WERI-Rb-1 (cell line): Measurements from ENCODE around the gene ADCY5.

Source experiments
- DNase-seq: peaks from one replicate; pipeline ENCODE4 v3.0.0-alpha.2; 2020
- H3K27ac ChIP-seq: fragments of 250-450 bp; sonication (Bioruptor Pico); 2 replicates; pipeline ENCODE4 v1.5.1; 2020; ENCODE audit warnings: mild to moderate bottlenecking, moderate library complexity
- H3K27me3 ChIP-seq: fragments of 250-450 bp; sonication (Bioruptor Pico); 2 replicates; pipeline ENCODE4 v1.5.1; 2021; ENCODE audit warnings: mild to moderate bottlenecking, low read depth, moderate library complexity; ENCODE audit not compliant: insufficient read depth, severe bottlenecking
- H3K36me3 ChIP-seq: fragments of 250-450 bp; sonication (Bioruptor Pico); 2 replicates; pipeline ENCODE4 v1.5.1; 2020; ENCODE audit warnings: mild to moderate bottlenecking, moderate library complexity
- H3K4me3 ChIP-seq: 2 replicates; pipeline ENCODE4 v1.5.1; 2011; ENCODE audit warnings: low read depth, mild to moderate bottlenecking, control low read depth, low read length
- H3K9me3 ChIP-seq: fragments of 250-450 bp; sonication (Bioruptor Pico); 2 replicates; pipeline ENCODE4 v1.5.1; 2021; ENCODE audit warnings: mild to moderate bottlenecking, moderate library complexity; ENCODE audit not compliant: severe bottlenecking
- CTCF ChIP-seq: IDR thresholded peaks from 2 replicates; pipeline ENCODE4 v1.5.1; 2011; ENCODE audit warnings: low read depth, mild to moderate bottlenecking, control low read depth, inconsistent platforms, low read length

The ADCY5 gene

GRCh38 chr3:123331006-123331405, 117.9 kb downstream of the ADCY5 start:
- Histone ChIP-seq H3K36me3 (no peaks in the 10 kb centered on the region), H3K27me3 (no peaks in the 10 kb centered on the region), H3K4me3 (no peak overlapping the region), H3K27ac (no peak overlapping the region), H3K9me3 (no peaks in the 10 kb centered on the region)
- DNase-seq: no peak
- no peak for TF ChIP-seq CTCF

- H3K4me3 ChIP-seq: no peak overlapping the region
- no peaks in the 10 kb centered on the region for H3K9me3 ChIP-seq
- no peak for DNase-seq
- H3K36me3 ChIP-seq: no peaks in the 10 kb centered on the region
- H3K27me3 ChIP-seq: no peaks in the 10 kb centered on the region
- no peak overlapping the region for H3K27ac ChIP-seq
- no peak for TF ChIP-seq CTCF
Observed at GRCh38 chr3:123330441-123330991, 118.4 kb downstream of the ADCY5 start.

GRCh38 chr3:123329636-123330340, 119.1 kb downstream of the ADCY5 start:
- Histone ChIP-seq H3K36me3 (no peaks in the 10 kb centered on the region), H3K9me3 (no peaks in the 10 kb centered on the region), H3K27ac (no peak overlapping the region), H3K4me3 (no peak overlapping the region), H3K27me3 (no peaks in the 10 kb centered on the region)
- no peak for TF ChIP-seq CTCF
- DNase-seq: no peak

GRCh38 chr3:123328851-123329635, 119.8 kb downstream of the ADCY5 start:
- Histone ChIP-seq H3K4me3 (no peak overlapping the region), H3K36me3 (no peaks in the 10 kb centered on the region), H3K27me3 (no peaks in the 10 kb centered on the region), H3K9me3 (no peaks in the 10 kb centered on the region), H3K27ac (no peak overlapping the region)
- peak; percentile 74 for DNase-seq
- TF ChIP-seq CTCF: peak; percentile 89

GRCh38 chr3:123327956-123328850, 120.7 kb downstream of the ADCY5 start:
- TF ChIP-seq CTCF: no peak
- H3K27me3 ChIP-seq: no peaks in the 10 kb centered on the region
- no peak overlapping the region for H3K4me3 ChIP-seq
- H3K9me3 ChIP-seq: no peaks in the 10 kb centered on the region
- H3K27ac ChIP-seq: no peak overlapping the region
- no peak for DNase-seq
- H3K36me3 ChIP-seq: no peaks in the 10 kb centered on the region
